GM20000 (cell line): ENCODE data around the gene RALB.
"Not testable (repeated sequence)": the region's sequence is repeated elsewhere in the genome, so short reads cannot be mapped to it uniquely, and the experiment has no call there.

Experiments used
- DNase-seq: peaks from one replicate; pipeline ENCODE4 v3.0.0; 2012; ENCODE audit warnings: low spot score
- CTCF ChIP-seq: IDR thresholded peaks from 2 replicates; pipeline ENCODE4 v1.5.1; 2012; ENCODE audit warnings: mild to moderate bottlenecking, control low read depth; ENCODE audit errors: extremely low read depth, missing control alignments

Gene RALB

GRCh38 chr2:120319686-120320317 is 67.2 kb downstream of the RALB start:
- no peak for DNase-seq
- no peak for TF ChIP-seq CTCF

- TF ChIP-seq CTCF = no peak
- DNase-seq = no peak
Measured at GRCh38 chr2:120320318-120320851, 67.7 kb downstream of the RALB start.

GRCh38 chr2:120320887-120321556 is 68.4 kb downstream of the RALB start:
- DNase-seq = not testable (repeated sequence)

- no peak for TF ChIP-seq CTCF
- DNase-seq = no peak
Measured at GRCh38 chr2:120321721-120322284, 69.2 kb downstream of the RALB start.

GRCh38 chr2:120322329-120322728 is 69.7 kb downstream of the RALB start:
- no peak for TF ChIP-seq CTCF
- DNase-seq = no peak

- no peak for TF ChIP-seq CTCF
- DNase-seq = no peak
Measured at GRCh38 chr2:120323214-120323613, 70.6 kb downstream of the RALB start.

- TF ChIP-seq CTCF = no peak
- DNase-seq = no peak
Measured at GRCh38 chr2:120323807-120324399, 71.3 kb downstream of the RALB start.
